Stimulated activated CD4-positive, alpha-beta T cell treated with anti-CD3 and anti-CD28 coated beads, Interleukin-1b, Interleukin-23, amount 100 ng/mL, for 24 hours (primary cell): ENCODE results near the gene PCSK6.
"Not testable (repeated sequence)": the region's sequence is repeated elsewhere in the genome, so short reads cannot be mapped to it uniquely, and the experiment has no call there.

Source experiments
- DNase-seq, 4 experiments: peaks; one replicate each; pipeline ENCODE4 v3.0.0-alpha.2; 2020; ENCODE audit warnings: low read depth in 4 of 4, low spot score in 1 of 4

Gene PCSK6

GRCh38 chr15:101381671-101382212 lies 107.8 kb downstream of the PCSK6 start:
- DNase-seq, result no peak

GRCh38 chr15:101380146-101380545 lies 109.4 kb downstream of the PCSK6 start:
- DNase-seq, result no peak

GRCh38 chr15:101379647-101380046 lies 109.9 kb downstream of the PCSK6 start:
- DNase-seq, result no peak

GRCh38 chr15:101378879-101379278 lies 110.6 kb downstream of the PCSK6 start:
- DNase-seq, result no peak

GRCh38 chr15:101378171-101378755 lies 111.2 kb downstream of the PCSK6 start:
- DNase-seq, result no peak

- no peak for DNase-seq
These were observed 112.7 kb downstream of the PCSK6 start for GRCh38 chr15:101376615-101377395.

GRCh38 chr15:101375006-101375405 lies 114.5 kb downstream of the PCSK6 start:
- DNase-seq, result not testable (repeated sequence)

GRCh38 chr15:101374326-101374725 lies 115.2 kb downstream of the PCSK6 start:
- no peak for DNase-seq

- no peak for DNase-seq
These were observed 115.9 kb downstream of the PCSK6 start for GRCh38 chr15:101373577-101373976.

GRCh38 chr15:101372960-101373525 lies 116.5 kb downstream of the PCSK6 start:
- DNase-seq, result no peak

- DNase-seq, result no peak
These were observed 117.3 kb downstream of the PCSK6 start for GRCh38 chr15:101372149-101372577.

- DNase-seq, result no peak
These were observed 118.0 kb downstream of the PCSK6 start for GRCh38 chr15:101371519-101371918.

GRCh38 chr15:101371081-101371480 lies 118.4 kb downstream of the PCSK6 start:
- DNase-seq, result no peak

- no peak for DNase-seq
These were observed 119.0 kb downstream of the PCSK6 start for GRCh38 chr15:101370330-101371024.

- no peak for DNase-seq
These were observed 119.8 kb downstream of the PCSK6 start for GRCh38 chr15:101369676-101370075.

GRCh38 chr15:101368861-101369642 lies 120.5 kb downstream of the PCSK6 start:
- no peak for DNase-seq

GRCh38 chr15:101368086-101368780 lies 121.3 kb downstream of the PCSK6 start:
- no peak for DNase-seq

- no peak for DNase-seq
These were observed 122.7 kb downstream of the PCSK6 start for GRCh38 chr15:101366853-101367252.

- no peak for DNase-seq
These were observed 126.4 kb downstream of the PCSK6 start for GRCh38 chr15:101362986-101363566.

- DNase-seq, result no peak
These were observed 127.1 kb downstream of the PCSK6 start for GRCh38 chr15:101362359-101362758.
